ENCODE results near the gene OR4K13. TPM values are rescaled to one million over a fixed set of nuclear protein-coding genes. Genes with fewer than 3 reads are reported as not detected.

Gene OR4K13
- not detected for total RNA-seq

- no peak for DNase-seq
- H3K27ac Mint-ChIP-seq: no peak within 1 kb of the TSS
- intact Hi-C loops (cut with micrococcal nuclease): no loop called here
- H3K27me3 Mint-ChIP-seq (ENCODE audit: low read depth): no peaks in the 10 kb centered on the region
- peaks cover 2% of the 10 kb centered on the region for H3K9me3 Mint-ChIP-seq
- CTCF ChIA-PET: no interaction called here
- no peaks in the 10 kb centered on the region for H3K4me1 Mint-ChIP-seq (ENCODE audit: low read depth)
- no peak within 1 kb of the TSS for H3K4me3 Mint-ChIP-seq
- H3K36me3 Mint-ChIP-seq (ENCODE audit: low read depth): no peaks in the 10 kb centered on the region
Measured at GRCh38 chr14:20035938-20036337, at the start of gene OR4K13. TSS of gene OR4K13 (minus strand) at chr14:20036038. CDS start at chr14:20034758, 1,280 bp downstream.

DNA sequence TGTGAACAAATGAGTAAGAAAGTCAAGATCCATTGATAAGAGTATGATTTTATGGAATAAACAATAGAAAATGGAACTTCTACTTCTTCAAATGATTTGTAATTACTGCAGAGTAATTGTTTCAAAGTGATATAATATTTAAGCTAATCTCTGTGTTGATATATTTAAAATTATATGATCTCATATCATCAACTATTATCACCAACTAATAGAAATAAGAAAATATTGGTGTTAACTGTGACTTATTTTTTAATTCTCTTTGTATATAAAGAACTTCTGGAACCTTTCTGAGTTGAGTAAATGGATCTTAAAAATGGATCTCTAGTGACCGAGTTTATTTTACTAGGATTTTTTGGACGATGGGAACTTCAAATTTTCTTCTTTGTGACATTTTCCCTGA, 23.9 kb upstream of the OR4K13 start, which contains the start of gene OR4L1:
TSS of gene OR4L1 (plus strand) at position 301 of the 400 bp plus-strand sequence. CDS start at position 301, 0 bp downstream.
- CTCF ChIA-PET: no interaction called here
- H3K27ac Mint-ChIP-seq: no peak within 1 kb of the TSS
- H3K36me3 Mint-ChIP-seq (ENCODE audit: low read depth): no peaks in the 10 kb centered on the region
- H3K4me1 Mint-ChIP-seq (ENCODE audit: low read depth): peaks cover 2% of the 10 kb centered on the region
- H3K27me3 Mint-ChIP-seq (ENCODE audit: low read depth): no peaks in the 10 kb centered on the region
- peaks cover 4% of the 10 kb centered on the region for H3K9me3 Mint-ChIP-seq
- no peak for DNase-seq
- intact Hi-C loops (cut with micrococcal nuclease): no loop called here
- H3K4me3 Mint-ChIP-seq: no peak within 1 kb of the TSS

- CTCF ChIA-PET: no interaction called here
- no peak for DNase-seq
- H3K36me3 Mint-ChIP-seq (ENCODE audit: low read depth): no peaks in the 10 kb centered on the region
- H3K27me3 Mint-ChIP-seq (ENCODE audit: low read depth): peaks cover 9% of the 10 kb centered on the region
- no peaks in the 10 kb centered on the region for H3K9me3 Mint-ChIP-seq
- no peak overlapping the region for H3K27ac Mint-ChIP-seq
- H3K4me3 Mint-ChIP-seq: no peak overlapping the region
- intact Hi-C loops (cut with micrococcal nuclease): no loop called here
- H3K4me1 Mint-ChIP-seq (ENCODE audit: low read depth): no peaks in the 10 kb centered on the region
Measured at GRCh38 chr14:20048202-20048601, 12.4 kb upstream of the OR4K13 start.

- Mint-ChIP-seq H3K27me3 (ENCODE audit: low read depth) (peaks cover 3% of the 10 kb centered on the region), H3K9me3 (peaks cover 4% of the 10 kb centered on the region), H3K36me3 (ENCODE audit: low read depth) (no peaks in the 10 kb centered on the region), H3K27ac (no peak overlapping the region), H3K4me3 (no peak overlapping the region), H3K4me1 (ENCODE audit: low read depth) (no peaks in the 10 kb centered on the region)
- intact Hi-C loops (cut with micrococcal nuclease): no loop called here
- CTCF ChIA-PET: no interaction called here
- DNase-seq: no peak
Measured at GRCh38 chr14:20044243-20044642, 8.4 kb upstream of the OR4K13 start.

- DNase-seq: no peak
- Mint-ChIP-seq H3K27me3 (ENCODE audit: low read depth) (no peaks in the 10 kb centered on the region), H3K27ac (no peak overlapping the region), H3K4me3 (no peak overlapping the region), H3K36me3 (ENCODE audit: low read depth) (no peaks in the 10 kb centered on the region), H3K9me3 (peaks cover 2% of the 10 kb centered on the region), H3K4me1 (ENCODE audit: low read depth) (no peaks in the 10 kb centered on the region)
- intact Hi-C loops (cut with micrococcal nuclease): no loop called here
- CTCF ChIA-PET: no interaction called here
Measured at GRCh38 chr14:20035449-20035848, 389 bp downstream of the OR4K13 start.

- intact Hi-C loops (cut with micrococcal nuclease): no loop called here
- CTCF ChIA-PET: no interaction called here
- no peak overlapping the region for H3K4me3 Mint-ChIP-seq
- H3K36me3 Mint-ChIP-seq (ENCODE audit: low read depth): no peaks in the 10 kb centered on the region
- peaks cover 2% of the 10 kb centered on the region for H3K9me3 Mint-ChIP-seq
- no peak for DNase-seq
- H3K27me3 Mint-ChIP-seq (ENCODE audit: low read depth): no peaks in the 10 kb centered on the region
- H3K4me1 Mint-ChIP-seq (ENCODE audit: low read depth): no peaks in the 10 kb centered on the region
- H3K27ac Mint-ChIP-seq: no peak overlapping the region
Measured at GRCh38 chr14:20031058-20031457, 4.8 kb downstream of the OR4K13 start.

DNA sequence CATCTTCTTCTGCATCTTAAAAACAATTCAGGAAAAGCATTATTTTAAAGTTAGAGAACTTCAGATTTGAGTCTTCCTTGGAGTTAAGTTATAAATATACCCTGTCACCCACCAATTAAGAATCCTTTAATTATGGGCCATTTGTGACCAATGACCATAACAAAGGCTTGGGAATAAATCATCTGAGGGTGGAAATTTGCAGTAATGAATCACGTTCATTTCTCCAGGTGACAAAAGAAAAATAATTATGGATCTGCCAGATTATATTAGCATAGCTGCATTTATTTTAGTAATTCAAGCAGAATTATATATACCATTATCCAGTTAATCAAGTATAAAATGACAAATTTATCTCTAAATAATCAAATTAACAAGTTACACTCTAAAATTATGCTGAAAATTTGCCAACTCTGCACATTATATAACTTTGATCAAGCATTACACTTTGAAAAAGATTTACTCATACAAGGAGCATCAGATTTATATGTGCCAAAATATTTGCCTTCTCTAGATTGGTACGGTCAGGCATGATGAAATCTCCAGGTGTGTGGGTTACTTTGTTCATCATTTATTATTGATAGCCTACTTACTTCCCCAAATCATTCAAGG, 16.5 kb downstream of the OR4K13 start, which contains the start of gene OR4K14:
TSS of gene OR4K14 (minus strand) at position 51 of the 609 bp plus-strand sequence. CDS start 4,114 bp downstream, outside the sequence.
- H3K9me3 Mint-ChIP-seq: peaks cover under 1% of the 10 kb centered on the region
- H3K36me3 Mint-ChIP-seq (ENCODE audit: low read depth): no peaks in the 10 kb centered on the region
- intact Hi-C loops (cut with micrococcal nuclease): no loop called here
- CTCF ChIA-PET: no interaction called here
- H3K27ac Mint-ChIP-seq: no peak within 1 kb of the TSS
- H3K4me1 Mint-ChIP-seq (ENCODE audit: low read depth): no peaks in the 10 kb centered on the region
- H3K27me3 Mint-ChIP-seq (ENCODE audit: low read depth): peaks cover 3% of the 10 kb centered on the region
- no peak within 1 kb of the TSS for H3K4me3 Mint-ChIP-seq
- no peak for DNase-seq

DNA sequence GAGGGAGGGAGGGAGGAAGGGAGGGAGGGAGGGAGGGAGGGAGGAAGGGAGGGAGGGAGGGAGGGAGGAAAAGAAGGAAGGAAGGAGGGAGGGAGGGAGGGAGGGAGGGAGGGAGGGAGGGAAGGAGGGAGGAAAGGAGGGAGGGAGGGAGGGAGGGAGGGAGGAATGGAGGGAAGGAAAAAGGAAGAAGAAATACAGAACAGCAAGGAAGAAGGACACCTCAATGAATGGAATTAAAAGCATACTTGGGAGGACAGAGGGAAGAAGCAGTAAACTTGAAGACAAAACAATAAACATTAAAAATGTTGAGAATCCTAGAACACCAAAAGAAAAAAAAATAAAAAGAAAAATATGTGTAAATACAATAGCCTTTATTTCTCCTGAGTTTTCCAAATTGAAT, 27.7 kb downstream of the OR4K13 start:
- intact Hi-C loops (cut with micrococcal nuclease): no loop called here
- Mint-ChIP-seq H3K4me1 (ENCODE audit: low read depth) (no peaks in the 10 kb centered on the region), H3K4me3 (no peak overlapping the region), H3K9me3 (peaks cover 8% of the 10 kb centered on the region), H3K27ac (no peak overlapping the region), H3K27me3 (ENCODE audit: low read depth) (no peaks in the 10 kb centered on the region), H3K36me3 (ENCODE audit: low read depth) (no peaks in the 10 kb centered on the region)
- DNase-seq: no peak
- CTCF ChIA-PET: no interaction called here

DNA sequence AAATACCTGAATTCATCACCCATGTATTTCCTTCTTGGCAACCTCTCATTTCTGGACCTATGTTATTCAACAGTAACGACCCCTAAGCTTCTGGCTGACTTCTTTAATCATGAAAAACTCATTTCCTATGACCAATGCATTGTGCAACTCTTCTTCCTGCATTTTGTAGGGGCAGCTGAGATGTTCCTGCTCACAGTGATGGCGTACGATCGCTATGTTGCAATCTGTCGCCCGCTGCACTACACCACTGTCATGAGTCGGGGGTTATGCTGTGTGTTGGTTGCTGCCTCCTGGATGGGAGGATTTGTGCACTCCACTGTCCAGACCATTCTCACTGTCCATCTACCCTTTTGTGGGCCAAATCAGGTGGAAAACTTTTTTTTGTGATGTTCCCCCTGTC, 33.5 kb downstream of the OR4K13 start:
- no peak for DNase-seq
- H3K4me3 Mint-ChIP-seq: no peak overlapping the region
- H3K27ac Mint-ChIP-seq: no peak overlapping the region
- no peaks in the 10 kb centered on the region for H3K36me3 Mint-ChIP-seq (ENCODE audit: low read depth)
- CTCF ChIA-PET: interaction anchor here (1.1 kb wide), 1 partner anchor 11 kb away, joined by 3 read pairs; no protein-coding TSS in a partner anchor
- H3K27me3 Mint-ChIP-seq (ENCODE audit: low read depth): no peaks in the 10 kb centered on the region
- H3K9me3 Mint-ChIP-seq: peaks cover 2% of the 10 kb centered on the region
- H3K4me1 Mint-ChIP-seq (ENCODE audit: low read depth): no peaks in the 10 kb centered on the region
- intact Hi-C loops (cut with micrococcal nuclease): no loop called here

- H3K9me3 Mint-ChIP-seq: peaks cover 2% of the 10 kb centered on the region
- CTCF ChIA-PET: interaction anchor here (1.1 to 1.2 kb wide), 2 partner anchors 11 to 12 kb away, joined by 3 read pairs; no protein-coding TSS in a partner anchor
- no peak for DNase-seq
- no peaks in the 10 kb centered on the region for H3K27me3 Mint-ChIP-seq (ENCODE audit: low read depth)
- intact Hi-C loops (cut with micrococcal nuclease): no loop called here
- no peak within 1 kb of the TSS for H3K4me3 Mint-ChIP-seq
- H3K4me1 Mint-ChIP-seq (ENCODE audit: low read depth): no peaks in the 10 kb centered on the region
- no peaks in the 10 kb centered on the region for H3K36me3 Mint-ChIP-seq (ENCODE audit: low read depth)
- H3K27ac Mint-ChIP-seq: no peak within 1 kb of the TSS
Measured at GRCh38 chr14:20001863-20002262, 34.0 kb downstream of the OR4K13 start, which contains the start of gene OR4Q2. TSS of gene OR4Q2 (plus strand) at chr14:20002163.

DNA sequence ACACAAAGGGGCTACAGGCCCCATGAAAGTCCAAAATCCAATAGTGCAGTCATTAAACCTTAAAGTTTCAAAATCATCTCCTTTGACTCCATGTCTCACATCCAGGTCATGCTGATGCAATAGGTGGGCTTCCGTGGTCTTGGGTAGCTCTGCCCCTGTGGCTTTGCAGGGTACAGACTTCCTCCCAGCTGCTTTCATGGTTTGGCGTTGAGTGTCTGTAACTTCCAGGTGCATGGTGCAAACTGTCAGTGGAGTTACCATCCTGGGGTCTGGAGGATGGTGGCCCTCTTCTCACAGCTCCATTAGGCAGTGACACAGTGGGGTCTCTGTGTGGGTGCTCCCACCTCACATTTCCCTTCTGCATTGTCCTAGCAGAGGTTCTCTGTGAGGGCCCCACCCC, 42.4 kb downstream of the OR4K13 start:
- intact Hi-C loops (cut with micrococcal nuclease): no loop called here
- no peak overlapping the region for H3K4me3 Mint-ChIP-seq
- DNase-seq: no peak
- no peaks in the 10 kb centered on the region for H3K27me3 Mint-ChIP-seq (ENCODE audit: low read depth)
- H3K4me1 Mint-ChIP-seq (ENCODE audit: low read depth): no peaks in the 10 kb centered on the region
- H3K36me3 Mint-ChIP-seq (ENCODE audit: low read depth): no peaks in the 10 kb centered on the region
- no peak overlapping the region for H3K27ac Mint-ChIP-seq
- H3K9me3 Mint-ChIP-seq: no peaks in the 10 kb centered on the region
- CTCF ChIA-PET: no interaction called here

All from activated naive CD4-positive, alpha-beta T cell treated with anti-CD3 and anti-CD28 coated beads for 36 hours (primary cell).